Activated T-cell treated with anti-CD3 and anti-CD28 coated beads for 1 hour (primary cell): ENCODE results near the gene AKT2.

Experiments
- DNase-seq: peaks from one replicate; pipeline ENCODE4 v3.0.0-alpha.2; 2020; ENCODE audit warnings: low read depth

The AKT2 gene

GRCh38 chr19:40273469-40274360, 11.4 kb downstream of the AKT2 start:
- no peak for DNase-seq

- DNase-seq: no peak
Measured at GRCh38 chr19:40272261-40272660, 12.9 kb downstream of the AKT2 start.

DNA sequence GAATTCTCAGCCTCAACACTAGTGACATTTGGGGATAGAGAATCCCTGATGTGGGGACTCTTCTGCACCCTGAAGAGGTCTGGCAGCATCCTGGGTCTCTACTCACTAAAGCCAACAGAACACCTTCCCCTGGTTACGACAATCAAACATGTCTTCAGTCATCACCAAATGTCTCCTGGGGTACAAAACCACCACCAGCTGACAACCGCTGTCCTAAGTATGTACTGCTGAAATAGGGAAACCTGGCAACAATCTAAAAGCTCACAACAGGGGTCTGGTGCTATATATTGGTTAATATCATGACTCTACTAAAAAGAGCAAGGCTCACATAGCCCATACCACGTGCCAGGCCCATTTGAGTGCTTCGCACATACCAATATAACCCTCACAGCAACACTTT, 13.4 kb downstream of the AKT2 start:
- no peak for DNase-seq

GRCh38 chr19:40270362-40271089, 14.6 kb downstream of the AKT2 start:
- no peak for DNase-seq

- DNase-seq: no peak
Measured at GRCh38 chr19:40269216-40269940, 15.8 kb downstream of the AKT2 start.

DNA sequence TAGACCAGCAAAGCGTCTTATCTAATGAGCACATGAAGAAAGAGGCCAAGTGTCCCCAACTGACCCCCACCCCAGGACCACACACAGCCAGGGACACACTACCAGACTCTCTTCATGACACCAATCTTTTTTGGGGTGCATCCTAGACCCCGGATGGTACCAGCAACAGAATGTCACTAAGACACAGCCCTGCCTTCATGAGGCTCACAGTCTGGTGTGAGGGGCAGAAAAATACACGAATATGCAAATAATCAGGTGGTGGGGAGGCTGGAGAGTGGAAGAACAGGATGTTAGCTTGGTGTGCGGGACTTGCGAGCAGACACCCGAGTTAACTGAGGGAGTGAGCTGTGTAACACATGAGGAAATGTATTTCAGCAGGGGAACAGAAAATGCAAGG, 17.5 kb downstream of the AKT2 start:
- no peak for DNase-seq

GRCh38 chr19:40266912-40267600, 18.1 kb downstream of the AKT2 start:
- no peak for DNase-seq

GRCh38 chr19:40266119-40266518, 19.0 kb downstream of the AKT2 start:
- DNase-seq: no peak

DNA sequence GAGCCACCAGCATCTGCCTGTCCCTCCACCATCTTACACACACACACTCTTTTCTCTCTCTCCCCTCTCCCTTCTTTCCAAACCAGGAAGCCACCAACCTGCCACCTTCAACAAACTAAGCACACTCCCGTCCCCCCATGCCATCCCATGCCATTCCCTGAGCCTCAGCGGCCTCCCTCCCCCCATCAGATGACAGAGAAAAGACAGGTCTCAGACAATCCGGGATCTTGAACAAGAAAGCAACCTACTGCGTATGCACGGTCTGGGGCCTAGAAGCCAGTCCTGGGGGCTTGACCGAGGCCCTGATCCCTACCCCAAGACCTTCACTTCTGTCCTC, 19.4 kb downstream of the AKT2 start:
- no peak for DNase-seq

GRCh38 chr19:40265055-40265762, 19.9 kb downstream of the AKT2 start:
- no peak for DNase-seq

DNA sequence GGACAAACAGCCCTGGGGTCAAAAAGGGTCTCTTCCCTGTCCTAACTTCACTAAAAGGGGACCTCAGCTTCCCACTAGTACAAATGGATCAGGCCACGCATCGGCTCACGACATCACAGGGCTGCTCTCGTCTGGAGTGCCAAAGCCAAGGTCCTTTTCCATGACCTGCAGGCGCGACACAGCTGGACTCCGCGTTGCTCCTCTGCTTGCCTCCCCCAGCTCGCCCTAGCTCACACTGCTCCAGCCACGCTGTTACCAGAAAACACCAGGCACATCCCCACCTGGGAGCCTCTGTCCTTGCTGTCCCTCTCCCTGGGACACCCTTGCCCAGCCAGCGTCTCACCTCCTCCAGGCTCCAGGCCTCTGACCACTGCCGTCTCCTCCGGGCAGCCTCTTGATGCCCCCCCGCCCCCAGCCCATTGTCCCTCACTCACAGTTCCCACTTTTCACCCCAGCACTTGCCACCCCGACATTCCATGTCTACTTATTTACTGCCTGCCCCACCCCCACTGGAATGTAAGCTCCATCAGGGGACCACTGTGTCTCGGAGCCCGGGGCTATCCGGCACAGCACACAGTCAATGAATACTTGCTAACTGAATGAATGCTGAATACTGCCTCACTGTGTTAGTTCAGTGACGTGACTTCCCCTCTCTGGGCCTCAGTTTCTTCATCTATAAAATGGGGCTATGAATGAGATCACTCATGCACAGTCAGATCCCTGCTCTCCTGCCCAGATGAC, 20.7 kb downstream of the AKT2 start:
- no peak for DNase-seq

DNA sequence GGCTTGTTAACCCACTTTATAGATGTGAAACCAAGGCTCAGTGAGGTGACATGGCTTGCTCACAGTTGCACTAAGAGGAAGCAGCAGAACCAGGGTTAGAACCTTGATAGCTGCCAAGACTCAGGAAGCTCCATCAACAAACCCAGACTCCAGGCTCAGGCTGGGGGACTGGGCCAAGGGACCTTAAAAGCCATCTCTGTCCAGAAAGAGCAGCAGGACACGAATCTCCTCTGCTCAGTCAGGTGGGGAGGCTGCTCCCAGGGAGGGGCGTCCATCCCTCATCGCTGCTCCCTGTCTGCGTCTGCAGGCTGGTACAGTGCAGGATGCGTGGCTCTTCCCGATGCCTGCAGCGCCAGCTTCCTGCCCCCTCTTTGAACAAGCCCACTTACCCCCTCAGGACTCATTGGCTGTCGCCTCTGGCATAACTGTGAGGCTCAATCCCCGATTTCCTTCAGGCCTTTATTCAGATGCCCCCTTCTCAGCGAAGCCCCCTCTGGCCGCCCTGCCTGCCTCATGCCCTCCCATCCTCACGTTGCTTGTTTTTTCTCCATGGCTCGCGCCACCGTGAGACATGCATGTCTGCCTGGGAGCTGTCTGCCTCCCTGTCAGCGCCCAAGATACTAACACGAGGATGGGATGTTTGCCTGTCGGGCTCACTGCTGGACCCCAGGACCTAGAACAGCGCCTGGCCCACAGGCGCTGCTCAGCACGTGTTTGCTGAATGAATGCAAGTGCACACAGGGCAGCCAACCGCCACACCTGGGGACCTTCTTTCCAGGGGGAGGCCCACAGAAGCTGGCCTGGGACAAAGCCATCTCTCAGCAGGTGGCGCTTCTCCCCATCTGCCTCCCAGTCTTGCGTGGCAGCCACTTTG, 21.5 kb downstream of the AKT2 start:
- DNase-seq: no peak

DNA sequence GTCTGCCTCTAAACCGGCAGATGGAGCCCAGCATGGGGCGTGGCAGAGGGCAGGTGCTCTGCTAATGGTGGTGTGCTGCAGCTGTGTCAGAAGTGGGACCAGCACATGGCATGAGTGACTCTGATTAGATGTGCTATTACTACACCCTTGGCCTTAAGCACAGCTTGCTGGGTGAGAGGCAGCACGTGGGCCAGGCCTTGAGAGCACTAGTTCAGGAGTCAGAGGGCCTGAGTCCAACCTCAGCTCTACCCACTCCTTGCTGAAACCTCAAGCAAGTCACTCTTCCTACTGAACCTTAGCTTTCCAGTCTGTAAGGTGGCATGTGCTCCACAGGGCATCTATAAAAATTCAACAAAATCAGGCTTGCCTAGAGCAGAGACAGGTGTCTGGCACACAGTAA, 22.7 kb downstream of the AKT2 start:
- no peak for DNase-seq

- DNase-seq: no peak
Measured at GRCh38 chr19:40261631-40262030, 23.5 kb downstream of the AKT2 start.

DNA sequence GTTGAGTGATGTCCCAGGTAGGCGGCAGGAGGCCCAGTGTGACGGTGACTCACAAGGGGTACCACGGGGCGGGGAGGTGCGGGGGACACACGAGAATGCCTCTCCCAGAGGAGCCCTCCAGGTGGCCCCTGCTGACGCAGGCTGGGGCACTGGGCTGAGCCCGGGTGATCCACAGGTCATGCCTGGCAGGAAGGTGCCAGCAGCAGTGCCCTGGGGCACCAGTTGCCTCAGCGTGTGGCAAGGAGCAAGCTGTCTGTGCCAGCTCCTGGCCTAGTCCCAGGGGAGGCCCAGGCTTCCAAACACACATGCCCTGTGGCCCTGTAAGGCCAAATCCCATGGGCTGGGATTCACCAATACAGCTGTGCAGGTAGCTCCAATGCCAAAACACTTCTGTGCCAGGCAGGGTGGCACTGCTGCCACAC, 28.0 kb downstream of the AKT2 start:
- DNase-seq: no peak

GRCh38 chr19:40256512-40256911, 28.6 kb downstream of the AKT2 start:
- DNase-seq: no peak

DNA sequence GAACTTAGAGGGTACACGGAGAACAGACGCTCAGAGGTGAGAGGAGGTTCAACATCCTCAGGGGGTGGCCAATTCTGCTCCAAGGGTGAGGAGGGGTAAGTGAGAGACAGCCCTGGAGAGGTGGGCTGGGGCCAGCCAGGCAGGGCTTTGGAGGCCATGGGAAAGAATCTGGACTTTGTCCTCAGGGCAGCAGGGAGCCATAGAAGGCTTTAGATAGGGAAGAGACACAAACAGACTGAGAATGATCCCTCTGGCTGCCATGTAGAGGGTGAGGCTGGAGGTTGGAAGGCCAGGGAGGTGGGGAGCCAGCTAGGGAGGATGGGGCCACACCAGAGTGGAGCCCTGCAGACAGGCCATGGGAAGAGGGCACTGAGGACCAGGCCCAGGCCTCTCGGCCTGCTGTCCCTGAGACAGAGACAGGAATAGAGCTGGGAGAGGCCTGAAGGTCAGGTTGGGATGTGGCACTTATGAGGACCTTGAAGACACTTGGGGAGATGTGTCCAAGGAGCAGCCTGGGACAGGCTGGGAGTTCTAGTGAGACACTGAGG, 29.5 kb downstream of the AKT2 start:
- no peak for DNase-seq

- no peak for DNase-seq
Measured at GRCh38 chr19:40254714-40255418, 30.3 kb downstream of the AKT2 start.

DNA sequence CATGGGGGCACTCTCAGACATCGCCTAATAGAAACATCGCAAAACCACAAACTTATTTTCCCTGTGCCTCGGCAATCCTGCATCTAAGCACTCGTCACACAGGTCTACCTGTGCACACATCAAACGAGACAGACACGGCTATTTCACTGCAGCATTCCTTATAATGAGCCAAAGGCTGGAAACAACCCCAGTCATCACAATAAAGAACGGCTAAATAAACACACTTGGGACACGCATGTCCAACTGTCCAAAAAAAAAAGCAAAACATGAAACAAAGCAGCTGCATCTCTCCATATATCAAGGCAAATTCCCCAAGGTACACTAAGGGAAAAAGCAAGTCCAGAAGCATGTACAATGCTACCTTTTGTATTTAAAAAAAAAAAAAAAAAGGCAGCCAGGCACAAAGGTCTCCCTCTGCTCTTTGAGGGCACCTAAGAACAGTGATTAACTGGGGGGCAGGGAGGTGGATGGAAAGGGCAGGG, 31.5 kb downstream of the AKT2 start:
- no peak for DNase-seq
